Glomerular visceral epithelial cell (primary cell): ENCODE results near the gene CCDC85C.
A peak's percentile ranks its signal among the peaks of the same experiment; 100 is the strongest.

Source experiments
- DNase-seq: peaks from one replicate; pipeline ENCODE4 v3.0.0-alpha.2; 2016; ENCODE audit errors: extremely low spot score

Gene CCDC85C

DNA sequence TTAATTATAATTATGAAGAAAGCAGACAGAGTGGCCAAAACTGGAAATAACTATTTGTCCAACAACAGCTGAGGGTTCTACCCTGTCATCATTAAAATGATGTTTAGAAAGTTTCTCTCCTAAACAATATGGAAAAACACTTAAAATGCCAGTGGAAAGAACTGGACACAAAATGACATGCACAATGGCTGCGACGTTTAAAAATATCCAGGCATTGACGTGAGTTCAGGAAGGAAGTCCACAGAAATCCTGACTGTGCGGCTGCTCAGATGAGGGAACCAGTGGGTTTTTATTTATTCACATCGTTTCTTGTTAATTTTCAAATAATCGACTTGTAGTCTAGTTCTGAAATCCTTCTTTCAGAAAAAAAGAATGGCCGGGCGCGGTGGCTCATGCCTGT lies 64.5 kb downstream of the CCDC85C start:
- no peak for DNase-seq

DNA sequence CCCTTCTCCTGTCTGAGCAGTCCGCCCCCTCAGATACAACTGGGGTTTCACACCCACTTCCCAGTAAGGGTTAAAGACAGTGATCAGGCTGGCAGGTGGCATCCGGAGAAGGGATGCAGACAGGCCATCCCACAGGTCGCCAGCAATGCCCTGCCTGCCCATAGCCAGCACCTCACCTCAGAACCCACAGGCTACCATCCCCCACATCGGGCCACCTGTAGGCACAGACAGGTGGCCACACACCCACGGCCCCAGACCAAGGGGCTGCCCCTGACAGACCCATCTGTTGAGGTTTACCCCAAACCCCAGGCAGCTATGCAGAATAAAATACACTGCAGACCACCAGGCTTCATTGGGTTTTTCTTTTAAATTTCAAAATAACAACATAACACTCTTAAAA lies 65.3 kb downstream of the CCDC85C start:
- DNase-seq, result no peak

DNA sequence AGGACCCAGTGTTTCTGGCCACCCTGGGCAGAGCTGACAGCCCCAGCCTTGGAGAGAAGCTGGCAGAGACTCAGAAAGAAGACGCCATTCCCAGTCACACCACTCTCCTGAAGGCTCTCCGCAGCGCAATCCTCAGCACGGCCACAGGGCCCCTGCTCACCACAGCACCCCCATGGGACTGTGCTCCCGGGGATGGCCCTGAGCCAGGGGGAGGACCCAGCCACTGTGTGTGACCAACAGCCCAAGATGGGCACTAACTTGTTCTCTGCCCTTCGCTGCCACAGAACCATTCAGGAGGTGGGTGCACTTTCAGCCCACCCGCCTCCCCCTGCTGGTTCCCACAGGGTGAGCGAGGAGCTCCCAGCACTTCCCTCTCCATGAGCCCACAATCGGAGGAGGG lies 65.7 kb downstream of the CCDC85C start:
- peak; percentile 89 for DNase-seq

DNA sequence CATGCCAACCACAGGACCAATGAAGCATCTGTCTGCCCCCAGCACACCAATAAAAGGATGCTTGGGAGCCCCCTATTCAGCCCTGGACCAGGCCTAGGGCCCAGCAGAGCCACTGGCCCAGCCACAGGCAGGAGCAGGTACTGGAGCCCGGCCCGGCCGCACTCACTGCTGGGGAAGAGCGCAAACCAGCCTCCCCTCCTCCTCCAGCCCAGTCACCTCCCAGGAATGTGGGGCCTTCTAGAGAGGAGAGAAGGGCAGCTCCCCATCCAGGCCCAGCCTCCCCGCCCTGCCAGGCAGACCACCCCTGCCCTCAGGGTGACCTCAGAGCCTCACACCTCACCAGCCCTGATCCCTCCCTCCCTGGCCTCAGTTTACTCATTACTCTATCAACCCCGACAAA lies 66.6 kb downstream of the CCDC85C start:
- DNase-seq, result peak; percentile 90

DNA sequence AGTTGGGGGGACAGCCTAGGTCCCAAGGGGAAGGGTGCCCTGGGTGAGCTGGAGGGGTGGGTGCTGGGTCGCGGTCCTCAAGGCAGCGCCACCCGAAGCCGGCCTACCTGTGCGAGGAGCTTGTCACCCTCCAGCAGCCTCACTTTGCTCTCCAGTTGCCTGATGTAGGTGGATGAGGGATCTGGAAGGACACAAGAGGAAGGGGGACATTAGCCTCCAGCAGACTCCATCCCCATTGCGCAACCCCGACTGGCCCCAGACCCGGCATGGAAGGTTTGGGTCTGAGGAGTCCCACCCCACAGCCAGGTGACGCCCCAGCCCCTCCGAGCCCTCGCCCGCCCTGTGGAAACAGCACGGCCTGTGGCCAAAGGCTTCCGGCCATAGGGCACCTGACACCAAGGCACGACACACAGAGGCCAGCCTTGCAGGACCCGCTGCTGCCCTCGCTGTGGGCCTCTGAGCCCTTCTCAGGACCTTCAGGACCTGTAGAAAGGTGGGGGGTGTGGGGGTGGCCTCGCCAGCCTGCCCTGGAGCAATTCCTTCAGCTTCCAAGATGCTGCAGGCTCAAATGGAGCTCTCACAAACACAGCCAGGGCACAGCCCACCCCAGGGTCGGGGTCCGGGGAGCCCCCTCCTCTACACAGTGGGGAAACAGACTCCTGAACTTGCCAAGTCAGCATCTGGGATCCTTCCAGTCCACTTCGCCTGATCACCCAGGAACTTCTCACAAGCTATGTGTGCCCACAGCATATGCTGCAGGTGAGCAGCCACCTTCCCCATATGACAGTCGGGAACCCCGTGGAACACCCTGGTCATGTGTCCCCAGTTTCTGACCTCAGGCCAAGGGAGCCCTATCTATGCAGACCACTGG lies 67.9 kb downstream of the CCDC85C start:
- no peak for DNase-seq

DNA sequence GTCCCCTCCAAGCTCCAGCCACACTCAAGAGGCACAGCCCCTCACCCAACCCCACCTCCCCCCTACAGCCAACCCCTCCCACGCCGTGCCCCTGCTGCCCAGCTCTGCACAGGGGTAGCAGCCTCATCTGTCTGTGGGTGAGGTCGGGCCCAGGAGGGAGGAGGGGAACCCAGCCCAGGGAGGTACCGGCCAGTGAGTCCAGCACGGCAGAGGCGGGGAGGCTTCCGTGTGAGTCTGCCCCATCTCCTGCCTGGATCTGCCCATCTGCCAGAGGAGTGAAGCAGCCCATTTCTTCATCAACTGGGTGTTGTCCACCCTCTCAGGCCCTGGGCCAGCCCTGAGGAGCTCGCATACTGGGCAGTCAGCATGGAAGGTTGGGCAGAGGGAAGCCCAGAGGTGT lies 68.6 kb downstream of the CCDC85C start:
- no peak for DNase-seq

DNA sequence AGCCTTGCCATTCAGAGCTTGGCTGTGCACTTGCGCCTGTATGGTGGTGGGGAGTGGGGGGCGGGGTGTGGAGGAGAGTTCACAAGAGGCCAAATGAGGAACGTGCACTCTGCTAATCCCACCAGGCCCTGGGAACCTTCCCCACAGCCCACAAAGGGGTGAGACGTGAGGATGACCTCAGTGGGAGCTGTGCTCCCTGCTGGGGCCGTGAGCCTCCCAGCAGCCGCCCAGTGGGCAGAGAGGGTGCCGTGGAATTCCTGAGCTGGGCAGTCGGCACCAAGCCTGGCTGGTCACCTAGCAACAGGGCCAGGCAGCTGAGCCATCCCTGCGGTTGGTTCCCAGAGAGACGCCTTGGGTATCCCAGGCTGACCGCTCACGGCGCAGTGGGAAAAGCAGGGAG lies 69.1 kb downstream of the CCDC85C start:
- DNase-seq, result peak; percentile 97

DNA sequence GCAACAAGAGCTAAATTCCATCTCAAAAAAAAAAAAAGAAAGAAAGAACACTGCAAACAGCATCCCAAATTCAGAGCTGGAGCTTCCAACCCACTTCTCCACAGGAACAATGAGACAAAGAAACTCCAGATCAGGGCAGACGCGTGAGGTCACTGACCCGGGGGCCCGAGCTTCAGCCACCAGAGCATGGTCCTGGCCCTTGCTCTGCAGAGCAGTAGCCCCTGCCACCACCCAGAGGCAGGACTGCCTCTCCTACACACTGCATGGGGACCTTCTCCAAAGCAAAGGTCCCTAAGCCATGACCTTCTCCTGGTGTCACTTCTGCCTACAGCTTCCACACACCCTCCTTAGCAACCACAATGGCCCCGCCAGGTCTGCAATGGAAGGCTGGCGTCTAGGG lies 69.7 kb downstream of the CCDC85C start:
- no peak for DNase-seq

DNA sequence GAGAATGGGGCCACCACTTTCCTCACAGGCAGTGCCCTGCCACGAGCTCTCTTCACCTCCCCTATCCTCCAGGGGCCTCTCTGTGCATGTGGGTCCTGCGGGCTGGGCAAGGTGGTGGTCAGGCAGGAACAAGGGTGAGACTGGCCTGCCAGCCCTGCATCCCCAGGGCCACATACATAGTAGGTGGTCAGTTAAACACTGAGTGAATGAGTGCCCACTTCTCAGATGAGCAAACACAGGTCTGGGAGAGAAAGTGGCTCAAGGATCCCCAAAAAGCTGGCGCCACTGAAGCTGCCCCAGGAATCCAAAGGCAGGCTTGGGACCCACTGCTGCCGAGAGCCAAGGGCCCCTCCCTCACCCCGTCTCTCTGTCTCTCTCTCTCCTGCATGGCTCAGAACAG lies 71.7 kb downstream of the CCDC85C start:
- no peak for DNase-seq

DNA sequence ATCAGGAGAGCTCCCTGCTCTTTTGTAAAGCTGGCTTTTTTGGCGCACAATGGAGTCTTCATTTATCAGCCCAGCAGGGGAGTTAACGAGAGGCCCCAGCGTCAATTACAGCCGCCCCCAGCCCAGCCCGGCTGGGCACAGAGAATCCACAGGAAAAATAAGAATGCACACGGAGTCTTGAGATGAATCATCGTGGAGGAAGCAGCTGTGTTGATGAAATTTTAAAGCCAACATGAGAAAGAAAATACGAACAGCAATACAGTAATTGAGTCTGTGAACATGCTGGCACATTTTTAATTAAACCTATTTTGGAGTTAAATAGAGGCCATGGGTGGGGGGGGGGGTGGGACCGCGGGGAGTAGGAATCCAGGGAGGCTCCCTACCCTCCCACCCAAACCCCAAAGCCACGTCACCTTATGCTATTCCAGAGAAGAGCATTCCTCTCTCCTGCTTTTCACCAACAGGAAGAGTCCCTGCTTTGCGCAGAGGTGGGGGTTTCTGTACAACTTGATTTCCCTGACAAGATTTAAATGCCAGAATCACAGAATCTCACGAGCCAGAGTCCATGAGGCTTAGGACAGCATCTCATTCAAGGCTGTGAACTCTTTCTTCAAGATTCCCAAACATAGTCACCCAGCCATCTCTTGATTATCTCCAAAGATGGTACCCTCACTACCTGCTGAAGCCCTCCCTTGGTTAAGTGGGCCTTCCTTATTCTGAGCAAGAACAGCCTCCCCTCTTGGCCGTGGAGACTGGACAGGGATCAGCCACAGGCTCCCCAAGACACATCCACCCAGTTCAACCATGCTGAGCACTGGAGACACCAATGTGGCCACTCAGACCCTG lies 72.5 kb downstream of the CCDC85C start:
- DNase-seq, result peak; percentile 42

DNA sequence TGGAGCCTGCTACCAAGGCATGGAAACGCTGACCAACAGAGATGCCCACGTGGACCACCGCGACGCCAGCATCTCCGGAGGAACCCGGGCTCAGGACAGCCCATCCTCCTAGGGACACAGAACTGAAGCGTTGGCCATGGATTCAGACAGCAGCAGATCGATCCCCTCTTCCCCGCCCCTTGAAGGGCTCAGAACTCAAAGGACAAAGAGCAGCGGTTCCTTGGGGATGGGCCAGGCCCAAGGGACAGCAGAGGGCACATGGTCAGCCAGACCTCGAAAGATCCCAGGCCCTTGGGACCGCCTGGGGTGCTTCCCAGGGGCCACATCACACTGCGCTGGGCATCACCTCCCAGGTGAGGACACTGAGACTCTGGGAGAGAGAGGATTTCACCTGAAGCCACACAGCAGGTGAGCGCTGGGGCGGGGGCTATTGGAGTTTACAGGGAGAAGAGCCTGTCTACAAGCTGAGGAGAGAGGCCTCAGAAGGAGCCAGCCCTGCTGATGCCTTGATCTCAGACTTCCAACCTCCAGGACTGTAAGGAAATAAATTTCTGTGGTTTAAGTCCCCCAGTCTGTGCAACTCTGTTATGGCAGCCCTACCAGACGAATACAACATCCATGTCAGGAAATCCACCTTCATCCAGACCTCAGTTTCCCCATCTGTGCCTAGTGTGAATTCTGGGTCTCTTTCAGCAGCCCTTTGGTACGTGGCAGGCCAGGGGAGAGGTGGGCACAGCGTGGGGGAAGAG lies 73.4 kb downstream of the CCDC85C start:
- no peak for DNase-seq

DNA sequence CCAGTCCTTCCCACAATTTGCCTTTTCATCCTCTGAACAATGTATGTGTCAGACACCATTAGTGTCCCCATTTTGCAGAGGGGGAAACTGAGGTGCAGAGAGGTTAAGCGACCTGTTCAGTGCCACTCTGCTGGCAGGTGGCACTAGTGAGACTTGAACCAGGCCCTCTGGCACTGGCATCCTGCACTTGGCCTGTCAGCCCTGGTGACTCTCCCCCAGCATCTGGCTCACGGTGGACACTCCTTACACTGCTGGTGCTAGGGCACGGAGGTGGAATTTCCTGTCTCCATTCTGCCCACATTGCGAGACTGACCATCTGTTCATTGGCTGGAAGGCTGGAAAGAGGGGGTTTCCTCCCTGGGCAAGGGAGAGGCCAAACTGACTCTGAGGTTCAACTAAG lies 74.1 kb downstream of the CCDC85C start:
- peak; percentile 42 for DNase-seq

DNA sequence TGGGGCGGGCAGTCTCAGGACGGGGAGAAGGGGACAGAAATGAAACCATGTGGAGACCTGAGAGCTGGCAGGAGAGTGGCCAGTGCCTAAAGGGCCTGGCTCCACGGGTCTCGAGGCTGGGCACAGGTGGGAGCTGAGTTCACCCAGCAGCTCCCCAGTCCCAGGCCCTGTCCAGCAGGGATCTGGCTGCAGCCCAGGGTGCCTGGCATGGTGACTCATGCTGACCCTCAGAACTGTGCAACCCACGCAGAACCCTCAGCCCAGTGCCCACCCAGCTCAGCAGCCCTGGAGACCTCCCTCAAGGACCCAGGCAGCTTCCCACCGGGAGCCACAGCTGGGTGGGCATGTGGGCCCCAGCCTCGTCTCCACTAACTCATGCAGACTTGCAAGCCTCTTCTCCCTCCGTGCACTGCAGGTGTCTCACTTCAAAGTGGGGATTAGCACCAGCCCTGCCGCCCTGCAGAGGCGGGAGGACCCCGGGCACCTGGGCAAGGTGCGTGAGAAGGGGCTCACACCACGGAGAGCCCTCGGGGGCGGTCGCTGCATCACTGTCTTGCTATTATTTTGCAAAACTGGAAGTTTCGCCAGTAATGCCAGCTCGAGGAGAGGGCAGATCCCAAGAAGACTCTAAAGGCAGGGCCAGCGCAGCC lies 76.5 kb downstream of the CCDC85C start:
- DNase-seq, result no peak

DNA sequence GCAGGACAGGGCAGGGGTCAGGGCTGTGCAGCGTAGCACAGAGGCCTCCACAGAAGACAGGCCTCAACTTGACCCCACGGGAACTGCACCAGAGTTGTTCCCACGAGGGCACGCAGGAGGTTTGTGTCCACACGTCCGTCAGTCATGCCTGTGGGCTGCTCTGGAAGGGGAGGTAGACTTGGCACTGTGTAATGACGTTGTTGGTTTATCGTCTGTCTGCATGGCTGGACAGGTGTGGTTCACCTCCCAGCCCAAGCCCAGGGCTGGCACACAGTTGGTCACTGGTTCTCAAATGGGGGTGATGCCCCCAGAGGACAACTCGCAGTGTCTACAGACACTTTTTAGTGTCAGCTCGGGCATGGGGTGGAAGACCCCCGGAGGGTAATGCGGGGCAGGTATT lies 77.0 kb downstream of the CCDC85C start:
- DNase-seq, result no peak

DNA sequence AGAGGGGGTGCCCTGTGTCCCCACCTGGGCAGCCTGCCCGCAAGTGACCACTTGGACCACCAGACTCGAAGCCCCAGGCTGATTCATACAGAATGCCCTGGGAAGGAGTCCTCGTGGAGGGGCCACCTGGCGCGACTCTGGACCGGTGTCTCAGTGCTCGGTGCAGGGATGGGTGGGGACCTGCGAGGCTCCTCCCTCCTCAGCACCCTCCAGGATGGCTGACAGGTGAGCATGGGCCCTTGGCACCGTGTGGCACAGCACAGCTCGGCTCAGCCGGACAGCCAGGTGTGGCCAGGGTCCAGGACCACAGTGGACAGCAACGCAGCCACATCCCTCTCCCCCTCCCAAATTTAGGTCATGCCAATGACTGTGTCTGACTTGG lies 78.3 kb downstream of the CCDC85C start:
- DNase-seq, result no peak

DNA sequence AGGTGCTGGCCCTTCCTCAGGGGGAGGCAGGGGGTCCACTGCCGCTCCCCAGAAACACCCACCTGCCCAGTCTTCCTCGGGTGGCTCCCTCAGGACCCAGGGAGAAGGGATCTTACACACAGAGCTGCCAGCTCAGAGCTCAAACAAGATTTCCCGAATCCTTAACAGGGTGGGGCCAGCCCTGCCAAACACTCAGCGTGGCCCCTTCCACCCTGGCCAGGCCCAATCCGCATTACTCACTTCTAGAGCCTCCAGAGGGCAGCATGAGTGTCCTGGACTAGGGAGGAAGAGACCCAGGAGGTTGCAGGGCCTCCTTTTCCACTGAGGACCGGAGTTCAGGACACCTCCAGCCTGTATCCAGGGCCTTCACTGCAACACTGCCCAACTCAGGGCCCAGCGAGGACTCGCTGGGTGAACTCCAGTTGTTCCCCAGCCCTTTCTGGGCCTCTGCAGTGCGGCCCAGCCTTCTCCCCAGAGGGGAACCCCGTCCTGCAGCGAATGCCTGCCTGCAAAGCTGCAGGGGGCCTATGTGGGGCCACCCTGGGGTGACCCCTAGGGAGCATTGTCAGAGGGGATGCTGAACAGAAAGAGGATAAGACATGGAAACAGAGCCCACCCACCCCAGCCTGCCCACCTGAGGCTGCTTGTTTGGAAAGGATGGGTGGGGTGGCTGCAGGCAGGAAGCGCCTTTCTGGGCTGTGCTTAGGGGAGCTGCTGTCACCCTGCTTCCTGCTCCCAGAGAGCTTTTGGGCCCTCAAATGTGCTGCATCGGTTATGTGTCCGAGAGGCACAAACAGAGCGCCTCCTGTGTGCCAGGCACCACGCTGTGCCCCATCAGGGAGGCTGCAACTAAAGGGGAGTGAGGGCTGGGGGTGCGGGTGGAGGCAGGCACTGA lies 79.0 kb downstream of the CCDC85C start:
- peak; percentile 30 for DNase-seq

DNA sequence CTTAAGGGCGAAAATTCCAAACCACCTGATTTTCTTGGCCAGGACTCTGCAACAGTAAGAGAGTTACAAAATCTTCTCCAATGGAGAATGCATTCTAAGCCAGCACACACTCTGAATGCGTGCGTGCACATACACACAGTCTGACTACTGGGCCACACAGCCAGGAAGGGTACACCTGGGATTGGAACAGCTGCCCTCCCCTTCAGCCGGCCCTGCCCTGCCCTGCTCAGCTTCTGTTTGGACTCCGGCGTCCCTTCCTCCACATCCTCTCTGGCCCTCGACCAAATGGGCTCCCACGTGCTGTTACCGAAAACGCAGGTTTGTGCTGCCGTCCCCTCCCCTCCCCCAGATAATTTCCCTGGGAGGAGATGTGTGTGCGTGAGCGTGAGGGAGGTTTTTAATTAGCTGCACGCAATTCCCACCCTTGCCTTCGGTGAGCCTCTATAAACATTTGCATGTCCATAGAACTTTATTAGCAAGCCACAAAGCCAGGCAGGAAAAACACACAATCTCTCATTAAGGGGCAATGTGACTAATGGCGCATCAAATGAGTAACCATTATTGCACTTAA lies 79.8 kb downstream of the CCDC85C start:
- no peak for DNase-seq

DNA sequence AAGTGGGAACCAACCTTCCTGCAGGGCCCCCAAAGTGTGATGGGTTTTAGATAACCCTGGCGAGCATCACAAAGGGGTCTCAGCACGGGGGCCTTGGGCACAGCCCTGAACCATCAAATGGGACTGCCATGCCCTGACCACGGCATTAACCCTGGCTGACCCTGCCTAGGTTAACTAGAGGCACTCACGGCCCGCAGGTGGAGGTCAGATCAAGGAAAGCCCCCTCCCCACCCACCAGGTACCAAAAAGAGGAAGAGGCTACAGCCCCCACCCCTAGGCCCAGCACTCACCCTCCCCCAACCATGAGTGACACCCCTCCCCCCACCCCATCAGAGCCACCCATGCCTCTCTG lies 80.3 kb downstream of the CCDC85C start:
- no peak for DNase-seq

DNA sequence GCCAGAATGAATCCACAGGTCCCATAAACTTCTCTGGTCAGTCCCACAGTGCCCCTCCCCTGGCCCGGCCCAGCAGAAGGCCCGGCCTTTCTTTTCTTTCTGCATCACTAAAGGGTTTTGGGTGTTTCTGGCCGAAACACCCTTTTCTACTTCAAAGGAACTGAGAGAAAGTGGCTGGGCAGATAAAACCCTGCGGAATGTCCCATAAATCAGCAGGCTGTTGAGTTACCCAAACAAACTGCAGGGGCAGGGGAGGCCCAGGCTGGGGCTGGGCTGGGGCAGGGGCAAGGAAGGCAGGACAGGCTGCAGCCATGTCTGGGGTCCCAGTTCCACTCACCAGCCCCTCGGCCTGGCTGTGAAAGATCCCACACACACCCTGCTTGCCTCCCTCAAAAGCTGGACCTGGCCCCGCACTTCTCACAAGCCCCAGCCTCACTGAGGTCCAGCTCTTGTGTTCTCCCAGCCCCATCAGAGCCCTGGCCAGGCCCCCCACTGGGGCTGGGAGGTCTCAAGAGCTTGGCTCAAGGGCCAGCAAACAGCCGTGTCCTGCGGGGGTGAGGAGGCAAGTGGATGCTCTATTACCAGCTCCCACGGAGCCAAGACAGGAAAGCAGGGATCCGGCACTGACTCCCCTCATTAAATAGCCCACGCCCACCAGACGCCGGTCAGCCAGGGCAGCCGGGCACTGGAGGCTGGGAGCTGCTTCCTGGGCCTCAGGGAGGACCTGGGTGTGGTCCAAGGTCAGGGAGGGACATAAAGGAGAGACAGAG lies 80.9 kb downstream of the CCDC85C start:
- no peak for DNase-seq

DNA sequence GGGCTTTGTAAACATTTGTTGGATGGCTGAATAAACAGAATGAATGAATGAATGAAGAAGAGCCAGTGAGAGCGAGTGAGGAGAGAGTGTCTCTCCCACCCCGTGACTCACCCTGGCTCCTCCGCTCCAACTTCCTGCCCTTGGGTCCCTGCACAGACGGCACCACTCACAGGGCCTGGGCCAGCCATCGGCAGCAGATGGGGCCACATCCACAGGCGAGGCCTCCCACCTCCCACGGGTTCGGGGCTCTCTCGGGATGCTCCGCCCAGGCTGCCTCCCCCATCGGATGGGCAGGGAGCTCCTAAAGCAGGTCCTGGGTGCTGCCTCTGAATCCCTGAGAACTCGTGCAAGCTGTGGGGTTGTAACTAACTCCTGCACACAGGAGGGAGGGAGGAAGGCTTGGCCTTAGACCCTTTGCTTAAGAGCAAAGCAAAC lies 81.5 kb downstream of the CCDC85C start:
- DNase-seq, result peak; percentile 58
